Measurements from ENCODE around the gene DDX23. TPM values are rescaled to one million over a fixed set of nuclear protein-coding genes. Genes with fewer than 3 reads are reported as not detected.
A peak's percentile ranks its signal among the peaks of the same experiment; 100 is the strongest.

The DDX23 gene
- polyA plus RNA-seq, 3 donors, result 33.2 to 42.7 (median 33.4) TPM

DNA sequence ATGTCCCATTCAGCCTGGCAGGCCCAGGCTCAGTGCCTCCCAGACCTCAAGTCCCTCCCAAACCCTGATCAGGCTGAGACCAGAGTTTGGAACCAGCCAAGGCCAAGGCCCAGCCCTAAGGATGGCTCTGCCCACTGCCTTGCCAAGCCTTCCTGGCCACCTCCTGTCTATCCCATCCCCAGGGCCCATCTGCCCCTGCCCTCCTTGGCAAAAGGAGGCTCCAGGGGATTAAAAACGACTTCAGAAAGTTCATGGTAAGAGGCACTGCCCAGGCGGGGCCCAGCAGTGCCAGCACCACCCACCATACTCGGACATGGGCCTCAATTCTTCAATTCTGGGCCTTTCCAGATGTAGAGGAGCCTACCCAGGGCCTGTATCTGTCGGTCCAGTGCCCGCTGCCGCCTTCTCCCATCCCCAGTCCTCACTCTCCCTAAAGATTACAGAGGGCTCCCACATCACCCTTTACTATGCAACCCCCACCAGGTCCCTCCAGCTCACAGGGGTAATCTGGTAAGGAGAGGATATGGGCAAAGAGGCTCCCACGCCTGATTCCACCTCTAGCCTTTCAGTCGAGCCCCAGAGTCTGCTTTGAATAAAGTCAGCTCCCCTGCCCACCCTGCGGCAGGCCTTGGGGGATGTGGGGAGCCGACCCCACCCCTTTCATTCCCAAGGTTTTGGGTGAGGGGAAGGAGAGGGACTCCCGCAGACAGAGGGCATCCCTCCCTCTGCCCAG is 64.0 kb downstream of the DDX23 start:
- no peak overlapping the region for H3K27ac ChIP-seq (ENCODE audit: low read depth, low read length)
- 12 to 25% (median 22%) methylated on average over 11 of the region's 11 CpGs for WGBS, 3 donors

- H3K27ac ChIP-seq (ENCODE audit: low read depth, low read length), result no peak overlapping the region
- 16 to 54% (median 47%) methylated on average over 7 of the region's 7 CpGs for WGBS, 3 donors
Measured at GRCh38 chr12:48786591-48787544, 65.1 kb downstream of the DDX23 start.

DNA sequence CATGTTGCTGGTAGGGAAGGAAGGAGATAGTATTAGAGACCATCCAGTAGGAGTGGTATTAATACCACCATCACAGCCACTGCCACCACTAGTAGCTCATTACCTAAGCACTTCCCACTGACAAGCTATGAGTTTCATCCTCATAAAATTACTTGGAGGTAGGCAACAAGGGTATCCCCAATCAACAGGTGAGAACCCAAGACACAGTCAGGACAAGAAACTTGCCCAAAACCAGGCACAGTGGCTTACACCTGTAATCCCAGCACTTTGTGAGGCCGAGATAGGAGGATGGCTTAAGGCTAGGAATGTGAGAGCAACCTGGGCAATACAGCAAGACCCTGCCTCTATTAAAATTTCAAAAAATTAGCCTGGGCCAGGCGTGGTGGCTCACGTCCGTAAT is 68.5 kb downstream of the DDX23 start:
- H3K27ac ChIP-seq (ENCODE audit: low read depth, low read length), result no peak overlapping the region
- WGBS, 3 donors, result 92 to 97% (median 95%) methylated on average over 4 of the region's 4 CpGs

DNA sequence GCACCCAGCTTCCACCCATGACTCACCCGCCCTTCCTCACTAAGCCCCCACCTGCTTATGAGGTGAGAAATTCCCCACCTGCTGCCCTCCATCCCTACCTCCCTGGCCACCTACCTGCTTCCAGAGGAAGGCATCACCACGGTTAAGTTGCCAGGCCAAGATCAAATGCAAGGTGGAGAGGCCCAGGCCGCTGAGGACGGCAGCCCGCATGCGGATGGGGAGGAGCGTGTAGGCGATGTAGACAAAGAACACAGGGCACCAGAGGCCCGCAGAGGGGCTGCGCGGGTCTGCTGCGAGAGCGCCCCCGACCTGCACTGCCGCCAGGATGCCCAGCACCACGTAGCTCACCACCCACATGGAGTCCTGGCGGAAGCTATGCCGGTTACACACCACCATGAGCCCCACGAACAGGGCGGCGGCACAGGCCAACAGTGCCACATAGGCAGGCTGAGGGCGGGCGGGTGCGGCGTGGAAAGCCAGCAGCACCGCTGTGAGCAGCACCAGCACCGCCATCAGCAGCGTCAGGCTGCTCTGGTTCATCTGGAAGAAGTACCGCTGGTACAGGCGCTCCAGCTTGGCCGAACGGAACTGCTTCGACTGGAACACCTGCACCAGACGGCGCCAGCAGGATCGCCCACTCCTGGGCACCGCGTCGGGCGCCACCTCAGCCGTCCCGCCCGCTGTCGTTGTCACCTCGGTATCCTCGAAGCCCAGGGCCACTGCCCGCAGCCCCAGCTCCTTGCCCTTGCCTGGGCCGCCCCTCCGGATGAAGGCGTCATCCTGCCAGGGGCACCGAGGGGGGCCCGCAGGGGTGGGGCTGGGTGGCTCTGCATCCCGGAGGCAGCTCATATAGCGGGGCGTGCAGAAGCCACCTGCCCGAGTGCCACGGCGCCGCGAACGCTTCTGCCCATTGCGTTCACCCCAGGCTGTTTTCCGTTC is 69.2 kb downstream of the DDX23 start:
- WGBS, 3 donors, result 88 to 91% (median 91%) methylated on average over 63 of the region's 63 CpGs

GRCh38 chr12:48781750-48782456 is 70.1 kb downstream of the DDX23 start:
- no peak overlapping the region for H3K27ac ChIP-seq (ENCODE audit: low read depth, low read length)
- 81 to 88% (median 83%) methylated on average over 9 of the region's 9 CpGs for WGBS, 3 donors

More for the DNA sequence above, 69.2 kb downstream of the DDX23 start:
- H3K27ac ChIP-seq (ENCODE audit: low read depth, low read length), result no peak overlapping the region

DNA sequence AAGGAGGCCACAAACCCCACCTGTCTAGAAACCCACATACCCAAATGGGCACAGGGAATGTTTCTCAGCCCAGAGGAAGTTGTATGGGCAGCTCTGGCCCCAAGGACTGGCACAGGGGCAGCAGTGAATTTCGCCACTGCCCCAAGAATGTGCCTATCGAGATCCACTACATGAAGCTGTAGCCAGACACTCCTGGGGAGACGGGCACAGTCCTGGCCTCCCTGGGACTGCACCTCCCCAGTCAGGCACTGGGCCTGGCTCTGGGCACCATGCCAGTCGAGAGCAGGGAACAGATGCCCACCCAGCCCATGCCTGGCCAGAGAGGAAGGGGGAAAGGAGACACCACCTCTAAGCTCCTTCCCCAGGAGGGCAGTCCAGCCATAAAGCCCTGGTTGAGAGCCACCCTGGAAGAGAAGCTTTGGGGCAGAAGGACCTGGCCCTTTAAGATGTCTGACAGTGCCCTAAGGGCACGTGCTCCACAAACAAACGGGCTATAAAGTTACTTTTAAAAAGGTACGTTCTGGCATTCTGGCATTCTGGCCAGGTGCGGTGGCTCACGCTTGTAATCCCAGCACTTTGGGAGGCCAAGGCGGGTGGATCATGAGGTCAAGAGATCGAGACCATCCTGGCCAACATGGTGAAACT is 71.5 kb downstream of the DDX23 start:
- 70 to 76% (median 75%) methylated on average over 11 of the region's 11 CpGs for WGBS, 3 donors
- peak overlapping the region; percentile 34 for H3K27ac ChIP-seq (ENCODE audit: low read depth, low read length)

GRCh38 chr12:48779869-48780268 is 72.1 kb downstream of the DDX23 start:
- WGBS, 3 donors, result 17 to 68% (median 20%) methylated on average over 3 of the region's 3 CpGs

More at GRCh38 chr12:48779869-48780268, 72.1 kb downstream of the DDX23 start:
- H3K27ac ChIP-seq (ENCODE audit: low read depth, low read length), result no peak overlapping the region

Other genes starting within 250 kb of the DDX23 start
- gene KANSL2, start 169.9 kb downstream of the DDX23 start, polyA plus RNA-seq, result 10 to 100 TPM; 14.5 to 20.6 (median 15.0) TPM
- gene CCNT1, start 135.5 kb downstream of the DDX23 start, polyA plus RNA-seq, result 1 to 10 TPM; 4.6 to 8.0 (median 5.4) TPM
- 10 to 100 TPM; 17.9 to 62.3 (median 28.0) TPM for gene ADCY6, start 63.1 kb downstream of the DDX23 start, polyA plus RNA-seq
- gene CACNB3, start 33.7 kb downstream of the DDX23 start, polyA plus RNA-seq, result 10 to 100 TPM in 1 of 3 donors, 1 to 10 TPM in 2; 3.1 to 16.6 (median 6.9) TPM
- 10 to 100 TPM in 1 of 3 donors, 1 to 10 TPM in 2; 2.1 to 12.4 (median 9.0) TPM for gene RND1, start 13.7 kb upstream of the DDX23 start, polyA plus RNA-seq
- gene FKBP11, start 73.3 kb upstream of the DDX23 start, polyA plus RNA-seq, result 100 to 1,000 TPM in 1 of 3 donors, 10 to 100 TPM in 2; 30.5 to 156 (median 45.0) TPM
- 10 to 100 TPM; 26.8 to 73.8 (median 68.1) TPM for gene ARF3, start 105.3 kb upstream of the DDX23 start, polyA plus RNA-seq
- gene WNT10B, start 119.6 kb upstream of the DDX23 start, polyA plus RNA-seq, result 1 to 10 TPM in 1 of 3 donors, under 1 TPM in 2; 0.17 to 1.9 (median 0.70) TPM
- not detected for gene WNT1, start 126.2 kb upstream of the DDX23 start, polyA plus RNA-seq
- under 1 TPM in 2 of 3 donors, not detected in 1; 0.10 to 0.12 TPM for gene DDN, start 147.2 kb upstream of the DDX23 start, polyA plus RNA-seq
- gene PRKAG1, start 166.6 kb upstream of the DDX23 start, polyA plus RNA-seq, result 10 to 100 TPM; 33.6 to 59.4 (median 54.5) TPM
- 10 to 100 TPM; 12.6 to 41.6 (median 23.4) TPM for gene KMT2D, start 208.6 kb upstream of the DDX23 start, polyA plus RNA-seq
- gene RHEBL1, start 217.8 kb upstream of the DDX23 start, polyA plus RNA-seq, result 1 to 10 TPM in 1 of 3 donors, under 1 TPM in 2; 0.53 to 2.6 (median 0.55) TPM
- gene DHH, start 242.6 kb upstream of the DDX23 start, polyA plus RNA-seq, result 1 to 10 TPM in 2 of 3 donors, under 1 TPM in 1; 0.22 to 1.8 (median 1.5) TPM

All from adipose tissue (tissue), 3 donors.